GM23338 (cell line): ENCODE results near the gene SZT2.

Experiments used
- CREB1 ChIP-seq: fragments of 250-450 bp; sonication (Bioruptor Pico); IDR thresholded peaks from 2 replicates; pipeline ENCODE4 v1.5.0; 2020; ENCODE audit warnings: low read depth, mild to moderate bottlenecking, moderate library complexity
- CTCF ChIP-seq, 2 experiments: fragments of 200-600 bp in 1 of 2; sonication (generic) in 1 of 2; conservative IDR thresholded peaks; 2 replicates each; pipeline versions ENCODE4 v1.5.1 to v1.6.1; 2016 to 2017; ENCODE audit warnings: antibody characterized with exemption in 2 of 2, low read depth in 2 of 2, mild to moderate bottlenecking in 2 of 2, moderate library complexity in 1 of 2
- JUNB ChIP-seq: IDR thresholded peaks from one replicate; pipeline ENCODE4 v1.6.1; 2016; ENCODE audit warnings: antibody characterized with exemption; ENCODE audit not compliant: unreplicated experiment
- POLR2AphosphoS5 ChIP-seq: IDR thresholded peaks from 2 replicates; pipeline ENCODE4 v1.6.1; 2016; ENCODE audit warnings: antibody characterized with exemption, low read depth
- REST ChIP-seq: IDR thresholded peaks from one replicate; pipeline ENCODE4 v1.6.1; 2018; ENCODE audit warnings: antibody characterized with exemption; ENCODE audit not compliant: unreplicated experiment

GRCh38 chr1:43454270-43455011 is 64.7 kb downstream of the SZT2 start:
- TF ChIP-seq CTCF (conservative IDR thresholded peaks at IDR 0.05; ENCODE audit: low read depth in 2 of 2) (no peak), CREB1 (CRISPR knock-in tag) (no peak), REST (no peak), POLR2AphosphoS5 (peak; percentile 70), JUNB (no peak)
